Glutamatergic neuron (in vitro differentiated cells): ENCODE measurements around the gene MAD2L1BP. TPM values are rescaled to one million over a fixed set of nuclear protein-coding genes. Genes with fewer than 3 reads are reported as not detected.

Experiments used
- DNase-seq: peaks from one replicate; pipeline ENCODE4 v3.0.0; 2022
- H3K27ac Mint-ChIP-seq: one replicate; pipeline ENCODE4 v1.8.0; 2020; ENCODE audit warnings: mild to moderate bottlenecking, mixed read lengths, inconsistent platforms; ENCODE audit not compliant: unreplicated experiment
- H3K27me3 Mint-ChIP-seq: one replicate; pipeline ENCODE4 v1.8.0; 2020; ENCODE audit warnings: mild to moderate bottlenecking, moderate library complexity, mixed read lengths, inconsistent platforms; ENCODE audit not compliant: unreplicated experiment
- H3K36me3 Mint-ChIP-seq: one replicate; pipeline ENCODE4 v1.8.0; 2020; ENCODE audit warnings: mild to moderate bottlenecking, mixed read lengths, inconsistent platforms; ENCODE audit not compliant: unreplicated experiment
- H3K4me1 Mint-ChIP-seq: one replicate; pipeline ENCODE4 v1.8.0; 2020; ENCODE audit warnings: mild to moderate bottlenecking, low read depth, mixed read lengths, inconsistent platforms; ENCODE audit not compliant: unreplicated experiment
- H3K4me3 Mint-ChIP-seq: one replicate; pipeline ENCODE4 v1.8.0; 2020; ENCODE audit warnings: mild to moderate bottlenecking, mixed read lengths, inconsistent platforms; ENCODE audit not compliant: unreplicated experiment
- H3K9me3 Mint-ChIP-seq: one replicate; pipeline ENCODE4 v1.8.0; 2020; ENCODE audit warnings: mild to moderate bottlenecking, moderate library complexity, mixed read lengths, inconsistent platforms; ENCODE audit not compliant: unreplicated experiment
- total RNA-seq: library from RNA; stranded (reverse); fragmentation: NEBNext Ultra II Directional; extraction: Animal tissue kit (Norgen Biotek cat#: 25700); gene quantifications from one replicate; pipeline ENCODE4 v1.2.1, GENCODE V29; 2021; ENCODE audit not compliant: unreplicated experiment
- TF ChIP-seq, protein P1 (sequence below): fragments of 200-600 bp; sonication (generic); IDR thresholded peaks from one replicate; pipeline ENCODE4 v1.5.0; 2021; ENCODE audit not compliant: partially characterized antibody, unreplicated experiment

MAD2L1BP gene
- total RNA-seq, 1 donor from 2014 or later = 38.8 TPM

DNA sequence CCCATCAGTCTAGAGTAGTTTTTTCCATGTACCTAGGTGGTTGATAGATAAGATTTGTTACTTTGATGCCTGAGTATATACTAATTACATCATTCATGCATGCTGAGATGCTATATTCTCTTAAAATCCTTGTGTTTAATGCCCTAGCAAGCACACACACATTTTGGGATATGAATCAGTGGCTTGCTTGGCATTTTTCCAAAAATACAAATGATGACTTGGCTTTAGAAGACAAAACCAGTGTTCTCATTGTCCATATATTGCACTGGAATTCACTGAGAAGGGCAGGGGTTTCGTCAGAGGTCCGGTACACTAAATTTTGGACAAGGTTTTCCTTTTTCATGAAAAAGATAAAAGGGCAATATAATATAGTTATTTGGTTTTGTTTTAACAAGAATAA lies 31.5 kb upstream of the MAD2L1BP start:
- Mint-ChIP-seq H3K27me3 (no peaks in the 10 kb centered on the region), H3K4me3 (no peak overlapping the region), H3K4me1 (no peaks in the 10 kb centered on the region), H3K9me3 (peaks cover 1% of the 10 kb centered on the region), H3K36me3 (no peaks in the 10 kb centered on the region), H3K27ac (no peak overlapping the region)
- no peak for DNase-seq
- TF ChIP-seq, protein P1, sequence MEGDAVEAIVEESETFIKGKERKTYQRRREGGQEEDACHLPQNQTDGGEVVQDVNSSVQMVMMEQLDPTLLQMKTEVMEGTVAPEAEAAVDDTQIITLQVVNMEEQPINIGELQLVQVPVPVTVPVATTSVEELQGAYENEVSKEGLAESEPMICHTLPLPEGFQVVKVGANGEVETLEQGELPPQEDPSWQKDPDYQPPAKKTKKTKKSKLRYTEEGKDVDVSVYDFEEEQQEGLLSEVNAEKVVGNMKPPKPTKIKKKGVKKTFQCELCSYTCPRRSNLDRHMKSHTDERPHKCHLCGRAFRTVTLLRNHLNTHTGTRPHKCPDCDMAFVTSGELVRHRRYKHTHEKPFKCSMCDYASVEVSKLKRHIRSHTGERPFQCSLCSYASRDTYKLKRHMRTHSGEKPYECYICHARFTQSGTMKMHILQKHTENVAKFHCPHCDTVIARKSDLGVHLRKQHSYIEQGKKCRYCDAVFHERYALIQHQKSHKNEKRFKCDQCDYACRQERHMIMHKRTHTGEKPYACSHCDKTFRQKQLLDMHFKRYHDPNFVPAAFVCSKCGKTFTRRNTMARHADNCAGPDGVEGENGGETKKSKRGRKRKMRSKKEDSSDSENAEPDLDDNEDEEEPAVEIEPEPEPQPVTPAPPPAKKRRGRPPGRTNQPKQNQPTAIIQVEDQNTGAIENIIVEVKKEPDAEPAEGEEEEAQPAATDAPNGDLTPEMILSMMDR = no peak

DNA sequence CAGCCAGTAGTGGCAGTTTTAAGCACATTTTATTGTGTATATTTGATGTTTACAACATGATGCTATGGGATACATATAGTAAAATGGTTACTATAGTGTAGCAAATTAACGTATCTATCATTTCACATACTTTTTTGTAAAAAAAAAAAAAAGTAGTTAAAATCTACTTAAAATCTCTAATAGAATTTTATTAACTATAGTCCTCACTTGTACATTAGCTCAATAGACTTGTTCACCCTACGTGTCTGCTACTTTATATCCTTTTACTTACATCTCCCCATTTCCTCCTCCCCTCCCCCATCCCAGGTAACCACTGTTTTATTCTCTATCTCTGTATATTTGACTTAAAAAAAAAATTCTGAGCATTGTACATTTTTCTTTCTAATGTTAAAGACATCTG lies 29.6 kb upstream of the MAD2L1BP start:
- Mint-ChIP-seq H3K4me3 (no peak overlapping the region), H3K4me1 (peaks cover 2% of the 10 kb centered on the region), H3K9me3 (peaks cover 1% of the 10 kb centered on the region), H3K27ac (no peak overlapping the region), H3K27me3 (no peaks in the 10 kb centered on the region), H3K36me3 (no peaks in the 10 kb centered on the region)
- no peak for DNase-seq
- TF ChIP-seq, protein P1 = no peak

DNA sequence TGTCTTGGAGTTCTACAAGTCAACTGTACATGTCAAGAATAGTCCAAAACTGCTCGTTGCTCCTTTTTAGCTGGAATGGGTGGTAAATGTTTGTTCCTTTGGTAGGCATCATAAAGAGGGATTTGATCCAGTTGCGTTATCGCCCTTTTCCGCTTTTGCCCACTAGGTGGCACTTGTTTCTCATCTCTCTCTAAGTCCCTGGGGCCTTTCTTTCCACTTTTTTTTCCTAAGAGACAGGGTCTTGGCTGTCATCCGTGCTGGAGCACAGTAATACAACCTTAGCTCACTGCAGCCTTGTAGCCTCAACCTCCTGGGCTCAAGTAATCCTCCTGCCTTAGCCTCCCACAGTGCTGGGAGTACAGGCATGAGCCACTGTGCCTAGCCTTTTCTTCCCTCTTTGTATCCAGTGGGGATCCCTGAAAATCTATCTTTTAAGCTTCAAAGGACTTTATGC lies 27.3 kb upstream of the MAD2L1BP start:
- no peak overlapping the region for H3K27ac Mint-ChIP-seq
- peaks cover 1% of the 10 kb centered on the region for H3K9me3 Mint-ChIP-seq
- peaks cover 4% of the 10 kb centered on the region for H3K4me1 Mint-ChIP-seq
- H3K4me3 Mint-ChIP-seq = no peak overlapping the region
- TF ChIP-seq, protein P1 = peak; percentile 90
- no peaks in the 10 kb centered on the region for H3K36me3 Mint-ChIP-seq
- H3K27me3 Mint-ChIP-seq = no peaks in the 10 kb centered on the region
- DNase-seq = peak; percentile 77

DNA sequence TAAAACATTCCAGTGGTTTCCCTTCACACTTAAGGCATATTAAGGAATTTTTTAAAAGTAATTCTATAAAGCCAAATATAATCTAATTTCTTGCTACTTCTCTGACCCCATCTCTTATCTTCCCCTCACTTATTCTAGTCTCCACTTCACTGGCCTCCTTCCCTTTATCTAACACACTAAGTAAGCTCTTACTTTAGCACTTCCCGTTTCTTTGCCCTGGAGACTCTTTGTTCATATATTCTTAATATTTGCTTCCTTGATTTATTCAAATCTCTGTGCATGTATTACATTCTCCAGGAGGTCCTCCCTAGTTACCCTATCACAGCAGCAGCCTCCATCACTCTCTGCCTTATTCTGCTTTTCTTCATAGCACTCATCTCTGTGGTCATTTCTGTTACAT lies 26.8 kb upstream of the MAD2L1BP start:
- Mint-ChIP-seq H3K4me3 (no peak overlapping the region), H3K36me3 (no peaks in the 10 kb centered on the region), H3K27ac (no peak overlapping the region), H3K4me1 (peaks cover 7% of the 10 kb centered on the region), H3K9me3 (peaks cover 1% of the 10 kb centered on the region), H3K27me3 (no peaks in the 10 kb centered on the region)
- TF ChIP-seq, protein P1 = no peak
- DNase-seq = no peak

DNA sequence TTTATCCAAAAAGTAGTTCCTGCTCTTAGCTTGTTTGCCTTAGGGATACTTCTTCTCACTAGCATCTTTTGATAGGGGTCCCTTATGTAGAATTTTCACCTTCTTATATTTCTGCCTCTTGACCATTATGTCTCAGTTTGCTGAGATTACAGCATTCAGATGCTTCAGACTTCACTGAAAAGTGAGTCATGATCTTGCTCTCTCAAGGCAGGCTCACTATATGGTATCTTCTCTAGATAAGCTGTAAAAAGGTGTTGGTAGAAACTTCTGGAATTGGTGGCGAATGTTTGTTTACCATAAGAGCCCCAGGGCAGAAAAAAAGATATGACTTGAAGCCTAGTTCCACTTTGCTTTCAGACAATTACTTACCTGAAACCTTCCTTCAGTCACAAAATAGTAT lies 26.2 kb upstream of the MAD2L1BP start:
- H3K4me3 Mint-ChIP-seq = no peak overlapping the region
- no peaks in the 10 kb centered on the region for H3K27me3 Mint-ChIP-seq
- H3K4me1 Mint-ChIP-seq = peaks cover 11% of the 10 kb centered on the region
- H3K9me3 Mint-ChIP-seq = peaks cover 1% of the 10 kb centered on the region
- H3K27ac Mint-ChIP-seq = no peak overlapping the region
- TF ChIP-seq, protein P1 = no peak
- no peak for DNase-seq
- H3K36me3 Mint-ChIP-seq = no peaks in the 10 kb centered on the region
